C4-2B (cell line): ENCODE data around the gene TMEM132D.
"Not testable (repeated sequence)": the region's sequence is repeated elsewhere in the genome, so short reads cannot be mapped to it uniquely, and the experiment has no call there.

Source experiments
- H3K27ac ChIP-seq: fragments of 450-650 bp; 2 replicates; pipeline ENCODE4 v1.5.1; 2017
- ZFX ChIP-seq: fragments of 450-650 bp; IDR thresholded peaks from 2 replicates; pipeline ENCODE4 v1.6.1; 2017
- TF ChIP-seq, protein P1 (sequence below): fragments of 450-650 bp; conservative IDR thresholded peaks from 2 replicates; pipeline ENCODE4 v1.5.1; 2017; ENCODE audit warnings: mild to moderate bottlenecking

Gene TMEM132D

GRCh38 chr12:129540954-129541353, 362.9 kb downstream of the TMEM132D start:
- TF ChIP-seq ZFX = no peak
- TF ChIP-seq, protein P1, sequence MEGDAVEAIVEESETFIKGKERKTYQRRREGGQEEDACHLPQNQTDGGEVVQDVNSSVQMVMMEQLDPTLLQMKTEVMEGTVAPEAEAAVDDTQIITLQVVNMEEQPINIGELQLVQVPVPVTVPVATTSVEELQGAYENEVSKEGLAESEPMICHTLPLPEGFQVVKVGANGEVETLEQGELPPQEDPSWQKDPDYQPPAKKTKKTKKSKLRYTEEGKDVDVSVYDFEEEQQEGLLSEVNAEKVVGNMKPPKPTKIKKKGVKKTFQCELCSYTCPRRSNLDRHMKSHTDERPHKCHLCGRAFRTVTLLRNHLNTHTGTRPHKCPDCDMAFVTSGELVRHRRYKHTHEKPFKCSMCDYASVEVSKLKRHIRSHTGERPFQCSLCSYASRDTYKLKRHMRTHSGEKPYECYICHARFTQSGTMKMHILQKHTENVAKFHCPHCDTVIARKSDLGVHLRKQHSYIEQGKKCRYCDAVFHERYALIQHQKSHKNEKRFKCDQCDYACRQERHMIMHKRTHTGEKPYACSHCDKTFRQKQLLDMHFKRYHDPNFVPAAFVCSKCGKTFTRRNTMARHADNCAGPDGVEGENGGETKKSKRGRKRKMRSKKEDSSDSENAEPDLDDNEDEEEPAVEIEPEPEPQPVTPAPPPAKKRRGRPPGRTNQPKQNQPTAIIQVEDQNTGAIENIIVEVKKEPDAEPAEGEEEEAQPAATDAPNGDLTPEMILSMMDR = no peak
- no peak overlapping the region for H3K27ac ChIP-seq

DNA sequence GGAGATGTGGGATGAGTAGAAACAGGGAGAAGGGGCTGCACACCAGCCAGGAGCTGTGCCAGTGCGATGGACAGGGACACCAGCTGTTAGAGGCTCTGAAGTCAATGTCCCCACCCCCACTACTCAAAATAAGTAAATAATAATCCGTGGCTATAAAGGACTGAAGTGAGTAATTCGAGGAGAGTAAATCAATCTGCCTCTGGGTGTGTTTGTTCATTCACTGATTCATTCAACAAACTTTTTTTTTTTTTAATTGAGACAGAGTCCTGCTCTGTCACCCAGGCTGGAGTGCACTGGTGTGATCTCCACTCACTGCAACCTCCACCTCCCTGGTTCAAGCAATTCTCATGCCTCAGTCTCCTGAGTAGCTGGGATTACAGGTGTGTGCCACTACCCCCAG, 363.6 kb downstream of the TMEM132D start:
- H3K27ac ChIP-seq = no peak overlapping the region
- TF ChIP-seq, protein P1 = no peak
- TF ChIP-seq ZFX = no peak

DNA sequence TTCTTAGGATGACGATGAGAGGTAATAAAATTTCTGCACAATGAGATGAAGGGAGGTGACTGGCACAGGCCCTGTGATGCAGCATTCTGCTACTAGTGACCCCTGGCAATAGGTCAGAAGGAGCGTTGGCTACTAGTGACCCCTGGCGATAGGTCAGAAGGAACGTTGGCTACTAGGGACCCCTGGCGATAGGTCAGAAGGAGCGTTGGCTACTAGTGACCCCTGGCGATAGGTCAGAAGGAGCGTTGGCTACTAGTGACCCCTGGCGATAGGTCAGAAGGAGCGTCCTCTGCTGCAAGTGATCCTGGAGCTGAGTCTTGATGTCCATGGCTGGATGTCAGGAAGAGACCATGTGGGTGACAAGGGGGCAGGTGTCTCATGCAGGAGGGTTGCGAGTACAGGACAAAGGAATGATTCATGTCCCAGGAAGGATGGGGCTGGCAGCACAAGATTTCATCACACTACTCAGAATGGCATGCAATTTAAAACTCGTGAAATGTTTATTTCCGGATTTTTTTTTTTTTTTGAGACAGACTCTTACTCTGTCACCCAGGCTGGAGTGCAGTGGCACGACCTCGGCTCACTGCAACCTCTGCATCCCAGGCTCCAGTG, 365.0 kb downstream of the TMEM132D start:
- H3K27ac ChIP-seq = not testable (repeated sequence)

- no peak overlapping the region for H3K27ac ChIP-seq
- TF ChIP-seq, protein P1 = no peak
- TF ChIP-seq ZFX = no peak
These were observed 365.7 kb downstream of the TMEM132D start for GRCh38 chr12:129538137-129538536.

DNA sequence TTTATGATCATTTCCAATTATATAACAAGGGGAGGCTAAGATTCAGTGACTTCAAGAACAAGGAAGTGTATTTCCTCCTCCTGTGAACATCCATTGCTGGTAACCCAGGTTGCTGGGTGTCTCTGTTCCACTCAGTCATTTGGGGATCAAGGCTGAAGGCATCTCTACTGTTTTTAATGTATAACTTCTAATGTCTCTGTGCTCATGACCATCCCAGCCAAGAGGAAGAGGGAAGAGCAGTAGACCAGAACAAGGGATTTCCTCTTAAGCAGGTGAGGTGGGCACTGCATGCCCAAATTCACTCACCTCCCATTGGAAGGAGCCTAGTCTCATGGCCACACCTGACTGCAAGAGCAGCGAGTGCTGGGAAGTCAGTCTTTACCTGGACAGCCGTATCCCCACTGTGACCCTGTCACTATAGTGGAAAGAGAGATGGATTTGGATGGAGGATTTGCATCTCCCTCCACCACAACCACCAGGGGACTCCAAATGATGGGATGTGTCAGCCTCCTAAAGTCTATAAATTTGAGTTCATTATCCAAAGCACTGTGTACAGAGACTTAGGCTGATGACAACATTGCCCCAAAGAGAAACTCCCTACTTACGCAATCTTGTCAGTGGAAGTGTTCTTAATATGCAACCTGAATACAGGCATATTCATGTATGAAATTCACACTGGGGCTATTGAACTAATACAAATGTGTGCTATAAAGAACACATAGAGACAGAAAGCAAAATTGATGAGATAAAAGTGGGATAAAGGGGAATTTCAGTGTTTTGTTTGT, 368.7 kb downstream of the TMEM132D start:
- TF ChIP-seq, protein P1 = no peak
- TF ChIP-seq ZFX = no peak
- H3K27ac ChIP-seq = no peak overlapping the region

- TF ChIP-seq, protein P1 = no peak
- no peak for TF ChIP-seq ZFX
- no peak overlapping the region for H3K27ac ChIP-seq
These were observed 370.9 kb downstream of the TMEM132D start for GRCh38 chr12:129532707-129533499.

- no peak overlapping the region for H3K27ac ChIP-seq
- TF ChIP-seq, protein P1 = no peak
- TF ChIP-seq ZFX = no peak
These were observed 371.7 kb downstream of the TMEM132D start for GRCh38 chr12:129532082-129532481.
